Suprapubic skin (tissue), 3 donors: Measurements from ENCODE around the gene NACA2.
"Not testable (repeated sequence)": the region's sequence is repeated elsewhere in the genome, so short reads cannot be mapped to it uniquely, and the experiment has no call there.

Experiments
- POLR2A ChIP-seq, 2 donors: fragments of 450-650 bp; IDR thresholded peaks; one replicate each; pipeline ENCODE4 v1.6.1; 2017; ENCODE audit warnings: antibody characterized with exemption in 2 of 2, mild to moderate bottlenecking in 2 of 2, moderate library complexity in 2 of 2
- TF ChIP-seq, protein P1 (sequence below), 2 donors: fragments of 200-600 bp in 1 of 2; fragments of 450-650 bp in 1 of 2; sonication (generic) in 1 of 2; IDR thresholded peaks; one replicate each; pipeline ENCODE4 v1.5.1; 2016 to 2019; ENCODE audit warnings: antibody characterized with exemption in 2 of 2, mild to moderate bottlenecking in 1 of 2, moderate library complexity in 1 of 2

DNA sequence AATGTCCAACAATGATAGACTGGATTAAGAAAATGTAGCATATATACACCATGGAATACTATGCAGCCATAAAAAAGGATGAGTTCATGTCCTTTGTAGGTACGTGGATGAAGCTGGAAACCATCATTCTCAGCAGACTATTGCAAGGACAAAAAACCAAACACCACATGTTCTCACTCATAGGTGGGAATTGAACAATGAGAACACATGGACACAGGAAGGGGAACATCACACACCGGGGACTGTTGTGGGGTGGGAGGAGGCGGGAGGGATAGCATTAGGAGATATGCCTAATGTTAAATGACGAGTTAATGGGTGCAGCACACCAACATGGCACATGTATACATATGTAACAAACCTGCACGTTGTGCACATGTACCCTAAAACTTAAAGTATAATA, 24.6 kb downstream of the NACA2 start:
- TF ChIP-seq, protein P1, sequence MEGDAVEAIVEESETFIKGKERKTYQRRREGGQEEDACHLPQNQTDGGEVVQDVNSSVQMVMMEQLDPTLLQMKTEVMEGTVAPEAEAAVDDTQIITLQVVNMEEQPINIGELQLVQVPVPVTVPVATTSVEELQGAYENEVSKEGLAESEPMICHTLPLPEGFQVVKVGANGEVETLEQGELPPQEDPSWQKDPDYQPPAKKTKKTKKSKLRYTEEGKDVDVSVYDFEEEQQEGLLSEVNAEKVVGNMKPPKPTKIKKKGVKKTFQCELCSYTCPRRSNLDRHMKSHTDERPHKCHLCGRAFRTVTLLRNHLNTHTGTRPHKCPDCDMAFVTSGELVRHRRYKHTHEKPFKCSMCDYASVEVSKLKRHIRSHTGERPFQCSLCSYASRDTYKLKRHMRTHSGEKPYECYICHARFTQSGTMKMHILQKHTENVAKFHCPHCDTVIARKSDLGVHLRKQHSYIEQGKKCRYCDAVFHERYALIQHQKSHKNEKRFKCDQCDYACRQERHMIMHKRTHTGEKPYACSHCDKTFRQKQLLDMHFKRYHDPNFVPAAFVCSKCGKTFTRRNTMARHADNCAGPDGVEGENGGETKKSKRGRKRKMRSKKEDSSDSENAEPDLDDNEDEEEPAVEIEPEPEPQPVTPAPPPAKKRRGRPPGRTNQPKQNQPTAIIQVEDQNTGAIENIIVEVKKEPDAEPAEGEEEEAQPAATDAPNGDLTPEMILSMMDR (IDR thresholded peaks at IDR 0.05): not testable (repeated sequence)
- not testable (repeated sequence) for TF ChIP-seq POLR2A (IDR thresholded peaks at IDR 0.05)
